ENCODE measurements around the gene PDE11A.
"Not testable (repeated sequence)": the region's sequence is repeated elsewhere in the genome, so short reads cannot be mapped to it uniquely, and the experiment has no call there.

GRCh38 chr2:178033583-178033982 lies 39.0 kb downstream of the PDE11A start:
- not testable (repeated sequence) for TF ChIP-seq CTCF, POLR2A, EP300 (IDR thresholded peaks at IDR 0.05)
